Measurements from ENCODE around the gene REPS1. TPM values are rescaled to one million over a fixed set of nuclear protein-coding genes. Genes with fewer than 3 reads are reported as not detected.

REPS1 gene
- total and polyA plus RNA-seq, 2 donors (not counting 1 experiment from before 2014, with no cell fraction given), result 38.1 to 57.1 TPM

- Mint-ChIP-seq H3K9me3 (ENCODE audit: insufficient read depth) (no peaks in the 10 kb centered on the region), H3K27ac (no peak overlapping the region), H3K27me3 (no peaks in the 10 kb centered on the region), H3K4me1 (no peaks in the 10 kb centered on the region), H3K4me3 (no peak overlapping the region)
- Histone ChIP-seq H3K36me3 (replicated peaks in 1 of 2; ENCODE audit: control extremely low read depth in 1 of 2, control insufficient read depth in 1 of 2, extremely low read depth in 1 of 2, insufficient read depth in 2 of 2, low read length in 1 of 2) (peaks cover 0 to 11% of the 10 kb centered on the region in 2 experiments), H3K9ac (ENCODE audit: low read length) (no peak overlapping the region), H3K27ac (ENCODE audit: low read length in 2 of 2) (no peak overlapping the region), H3K4me3 (ENCODE audit: control extremely low read depth in 1 of 5, extremely low read depth in 1 of 5, insufficient read depth in 1 of 5, low read depth in 2 of 5, low read length in 4 of 5) (no peak overlapping the region), H2AFZ (ENCODE audit: insufficient read depth, low read depth, low read length, poor library complexity, severe bottlenecking) (no peak overlapping the region), H3K27me3 (replicated peaks in 1 of 4; ENCODE audit: control extremely low read depth in 1 of 4, control insufficient read depth in 3 of 4, insufficient read depth in 4 of 4, low read length in 3 of 4) (no peaks in the 10 kb centered on the region), H3K79me2 (ENCODE audit: control insufficient read depth, insufficient read depth, low read length) (no peaks in the 10 kb centered on the region), H3K9me3 (ENCODE audit: control extremely low read depth in 1 of 3, control insufficient read depth in 2 of 3, insufficient read depth in 1 of 3, low read length in 2 of 3) (no peaks in the 10 kb centered on the region), H3K4me2 (replicated peaks; ENCODE audit: low read depth, low read length, poor library complexity, severe bottlenecking) (no peak overlapping the region), H3K4me1 (ENCODE audit: control insufficient read depth in 2 of 2, insufficient read depth in 2 of 2, low read length in 2 of 2) (no peaks in the 10 kb centered on the region), H4K20me1 (ENCODE audit: control insufficient read depth, insufficient read depth, low read length, poor library complexity, severe bottlenecking) (no peaks in the 10 kb centered on the region)
- ChIA-PET POLR2A (no interaction called here), CTCF (no interaction called here)
- TF ChIP-seq CTCF (IDR thresholded peaks at IDR 0.05) (no peak), EZH2 (IDR thresholded peaks at IDR 0.05; ENCODE audit: borderline replicate concordance, insufficient read depth, low read depth, low read length, poor library complexity, severe bottlenecking) (no peak)
- ATAC-seq (ENCODE audit: low read depth), result no peak
- no peak for DNase-seq
- intact Hi-C loops (cut with micrococcal nuclease), result no loop called here
Observed at GRCh38 chr6:138897031-138897430, 91.0 kb downstream of the REPS1 start.

GRCh38 chr6:138896104-138896756, 91.8 kb downstream of the REPS1 start:
- H3K4me2 ChIP-seq (replicated peaks; ENCODE audit: low read depth, low read length, poor library complexity, severe bottlenecking), result no peak overlapping the region
- TF ChIP-seq EZH2 (IDR thresholded peaks at IDR 0.05; ENCODE audit: borderline replicate concordance, insufficient read depth, low read depth, low read length, poor library complexity, severe bottlenecking) (no peak), CTCF (IDR thresholded peaks at IDR 0.05) (no peak)
- H3K9me3 ChIP-seq (ENCODE audit: control extremely low read depth in 1 of 3, control insufficient read depth in 2 of 3, insufficient read depth in 1 of 3, low read length in 2 of 3), result no peaks in the 10 kb centered on the region
- H3K27ac ChIP-seq (ENCODE audit: low read length in 2 of 2), result no peak overlapping the region
- ATAC-seq (ENCODE audit: low read depth), result no peak
- H3K4me3 ChIP-seq (ENCODE audit: control extremely low read depth in 1 of 5, extremely low read depth in 1 of 5, insufficient read depth in 1 of 5, low read depth in 2 of 5, low read length in 4 of 5), result no peak overlapping the region
- no peak overlapping the region for H3K9ac ChIP-seq (ENCODE audit: low read length)
- H3K27me3 ChIP-seq (replicated peaks in 1 of 4; ENCODE audit: control extremely low read depth in 1 of 4, control insufficient read depth in 3 of 4, insufficient read depth in 4 of 4, low read length in 3 of 4), result no peaks in the 10 kb centered on the region
- 92% methylated on average over 4 of the region's 8 CpGs for WGBS (ENCODE audit: insufficient coverage)
- H4K20me1 ChIP-seq (ENCODE audit: control insufficient read depth, insufficient read depth, low read length, poor library complexity, severe bottlenecking), result no peaks in the 10 kb centered on the region
- no peaks in the 10 kb centered on the region for H3K9me3 Mint-ChIP-seq (ENCODE audit: insufficient read depth)
- H3K79me2 ChIP-seq (ENCODE audit: control insufficient read depth, insufficient read depth, low read length), result no peaks in the 10 kb centered on the region
- H3K4me1 Mint-ChIP-seq, result no peaks in the 10 kb centered on the region
- H2AFZ ChIP-seq (ENCODE audit: insufficient read depth, low read depth, low read length, poor library complexity, severe bottlenecking), result no peak overlapping the region
- H3K4me1 ChIP-seq (ENCODE audit: control insufficient read depth in 2 of 2, insufficient read depth in 2 of 2, low read length in 2 of 2), result no peaks in the 10 kb centered on the region
- POLR2A ChIA-PET, result no interaction called here
- no peak overlapping the region for H3K27ac Mint-ChIP-seq
- no peak overlapping the region for H3K4me3 Mint-ChIP-seq
- CTCF ChIA-PET, result no interaction called here
- no peaks in the 10 kb centered on the region for H3K27me3 Mint-ChIP-seq
- intact Hi-C loops (cut with micrococcal nuclease), result no loop called here
- peaks cover 0 to 11% of the 10 kb centered on the region in 2 experiments for H3K36me3 ChIP-seq (replicated peaks in 1 of 2; ENCODE audit: control extremely low read depth in 1 of 2, control insufficient read depth in 1 of 2, extremely low read depth in 1 of 2, insufficient read depth in 2 of 2, low read length in 1 of 2)
- no peak for DNase-seq
